ENCODE measurements around the gene TBCE.
"Not testable (repeated sequence)": the region's sequence is repeated elsewhere in the genome, so short reads cannot be mapped to it uniquely, and the experiment has no call there.

Gene TBCE

GRCh38 chr1:235351441-235351840 lies 15.8 kb upstream of the TBCE start:
- DNase-seq (ENCODE audit: low read depth in 2 of 2), result no peak

GRCh38 chr1:235351898-235352297 lies 15.3 kb upstream of the TBCE start:
- no peak for DNase-seq (ENCODE audit: low read depth in 2 of 2)

GRCh38 chr1:235357485-235358373 lies 9.5 kb upstream of the TBCE start:
- DNase-seq (ENCODE audit: low read depth in 2 of 2), result no peak

- no peak for DNase-seq (ENCODE audit: low read depth in 2 of 2)
Observed at GRCh38 chr1:235358899-235359298, 8.3 kb upstream of the TBCE start.

GRCh38 chr1:235364189-235364588 lies 3.0 kb upstream of the TBCE start:
- not testable (repeated sequence) for DNase-seq (ENCODE audit: low read depth in 2 of 2)

GRCh38 chr1:235366286-235366685 lies 941 bp upstream of the TBCE start:
- DNase-seq (ENCODE audit: low read depth in 2 of 2), result no peak

- DNase-seq (ENCODE audit: low read depth in 2 of 2), result no peak
Observed at GRCh38 chr1:235368428-235368827, 1.2 kb downstream of the TBCE start.

GRCh38 chr1:235369802-235370201 lies 2.6 kb downstream of the TBCE start:
- no peak for DNase-seq (ENCODE audit: low read depth in 2 of 2)

- DNase-seq (ENCODE audit: low read depth in 2 of 2), result no peak
Observed at GRCh38 chr1:235375919-235376605, 8.8 kb downstream of the TBCE start.

- DNase-seq (ENCODE audit: low read depth in 2 of 2), result not testable (repeated sequence)
Observed at GRCh38 chr1:235378134-235378735, 11.0 kb downstream of the TBCE start.

- DNase-seq (ENCODE audit: low read depth in 2 of 2), result not testable (repeated sequence)
Observed at GRCh38 chr1:235381955-235382739, 14.9 kb downstream of the TBCE start.

GRCh38 chr1:235385633-235386032 lies 18.4 kb downstream of the TBCE start:
- DNase-seq (ENCODE audit: low read depth in 2 of 2), result not testable (repeated sequence)

- no peak for DNase-seq (ENCODE audit: low read depth in 2 of 2)
Observed at GRCh38 chr1:235391874-235392273, 24.6 kb downstream of the TBCE start.

GRCh38 chr1:235397733-235398132 lies 30.5 kb downstream of the TBCE start:
- DNase-seq (ENCODE audit: low read depth in 2 of 2), result no peak

GRCh38 chr1:235399661-235400060 lies 32.4 kb downstream of the TBCE start:
- DNase-seq (ENCODE audit: low read depth in 2 of 2), result no peak

GRCh38 chr1:235401251-235401650 lies 34.0 kb downstream of the TBCE start:
- no peak for DNase-seq (ENCODE audit: low read depth in 2 of 2)

- no peak for DNase-seq (ENCODE audit: low read depth in 2 of 2)
Observed at GRCh38 chr1:235402457-235403200, 35.4 kb downstream of the TBCE start.

- DNase-seq (ENCODE audit: low read depth in 2 of 2), result no peak
Observed at GRCh38 chr1:235403593-235403992, 36.4 kb downstream of the TBCE start.

- no peak for DNase-seq (ENCODE audit: low read depth in 2 of 2)
Observed at GRCh38 chr1:235404190-235404589, 37.0 kb downstream of the TBCE start.

GRCh38 chr1:235407419-235407818 lies 40.2 kb downstream of the TBCE start:
- no peak for DNase-seq (ENCODE audit: low read depth in 2 of 2)

- DNase-seq (ENCODE audit: low read depth in 2 of 2), result no peak
Observed at GRCh38 chr1:235408503-235408960, 41.3 kb downstream of the TBCE start.

All from stimulated activated CD4-positive, alpha-beta T cell treated with anti-CD3 and anti-CD28 coated beads, Interleukin-1b, Interleukin-23, amount 100 ng/mL, for 1 hour (primary cell).